Cardiac muscle cell (in vitro differentiated cells and primary cell): ENCODE results near the gene PTGFRN. TPM values are rescaled to one million over a fixed set of nuclear protein-coding genes. Genes with fewer than 3 reads are reported as not detected.

Source experiments
- DNase-seq, 2 donors: peaks; one replicate each; pipeline versions ENCODE4 v3.0.0 to v3.0.0-alpha.2; 2010 to 2017; ENCODE audit warnings: low read depth in 1 of 2, low spot score in 1 of 2
- H3K27ac ChIP-seq: fragments of 200-600 bp; sonication (generic); 2 replicates; pipeline ENCODE4 v1.5.1; 2016
- H3K27me3 ChIP-seq: fragments of 200-600 bp; sonication (generic); 2 replicates; pipeline ENCODE4 v1.6.0; 2016; ENCODE audit warnings: control low read depth
- H3K36me3 ChIP-seq: fragments of 200-600 bp; sonication (generic); 2 replicates; pipeline ENCODE4 v1.5.1; 2016; ENCODE audit warnings: control low read depth
- H3K4me1 ChIP-seq: fragments of 200-600 bp; sonication (generic); 2 replicates; pipeline ENCODE4 v1.8.1; 2017; ENCODE audit warnings: low read depth, mild to moderate bottlenecking, mixed run types
- H3K4me3 ChIP-seq: fragments of 200-600 bp; sonication (generic); 2 replicates; pipeline ENCODE4 v1.5.1; 2016; ENCODE audit warnings: mild to moderate bottlenecking
- H3K9me3 ChIP-seq: fragments of 200-600 bp; sonication (generic); 2 replicates; pipeline ENCODE4 v1.5.1; 2017; ENCODE audit warnings: low read depth, mild to moderate bottlenecking, control low read depth
- CTCF ChIP-seq: IDR thresholded peaks from 2 replicates; pipeline ENCODE4 v1.5.1; 2012; ENCODE audit warnings: low read depth, mild to moderate bottlenecking, low read length
- polyA plus RNA-seq: library from polyadenylated mRNA; unstranded; fragments of >200 nt; fragmentation: Nextera tagmentation; extraction: Ambion mirVana; gene quantifications from 2 replicates; pipeline ENCODE4 v1.2.1, GENCODE V29; 2016
- total RNA-seq: library from RNA; depleted of rRNA; stranded (reverse); fragments of >200 nt; gene quantifications from 2 replicates; pipeline ENCODE4 v1.2.3, GENCODE V29; 2016

Gene PTGFRN
- total and polyA plus RNA-seq, 2 experiments from 2014 or later, result 47.5 to 72.4 TPM

- TF ChIP-seq CTCF, result no peak
- DNase-seq, result no peak
- Histone ChIP-seq H3K4me1 (no peaks in the 10 kb centered on the region), H3K9me3 (no peaks in the 10 kb centered on the region), H3K4me3 (no peak overlapping the region), H3K27me3 (no peaks in the 10 kb centered on the region), H3K27ac (no peak overlapping the region), H3K36me3 (no peaks in the 10 kb centered on the region)
Observed at GRCh38 chr1:117014209-117014608, 104.5 kb downstream of the PTGFRN start.

- Histone ChIP-seq H3K4me3 (no peak overlapping the region), H3K36me3 (no peaks in the 10 kb centered on the region), H3K4me1 (no peaks in the 10 kb centered on the region), H3K27me3 (no peaks in the 10 kb centered on the region), H3K27ac (no peak overlapping the region), H3K9me3 (no peaks in the 10 kb centered on the region)
- DNase-seq, result no peak
- no peak for TF ChIP-seq CTCF
Observed at GRCh38 chr1:117015724-117016123, 106.0 kb downstream of the PTGFRN start.

GRCh38 chr1:117017062-117017461 is 107.3 kb downstream of the PTGFRN start:
- H3K27me3 ChIP-seq, result no peaks in the 10 kb centered on the region
- no peak overlapping the region for H3K27ac ChIP-seq
- no peaks in the 10 kb centered on the region for H3K9me3 ChIP-seq
- TF ChIP-seq CTCF, result no peak
- H3K4me1 ChIP-seq, result no peaks in the 10 kb centered on the region
- H3K4me3 ChIP-seq, result no peak overlapping the region
- H3K36me3 ChIP-seq, result no peaks in the 10 kb centered on the region
- no peak for DNase-seq

- TF ChIP-seq CTCF, result no peak
- no peak overlapping the region for H3K4me3 ChIP-seq
- no peak overlapping the region for H3K27ac ChIP-seq
- no peaks in the 10 kb centered on the region for H3K4me1 ChIP-seq
- no peaks in the 10 kb centered on the region for H3K36me3 ChIP-seq
- no peaks in the 10 kb centered on the region for H3K27me3 ChIP-seq
- no peaks in the 10 kb centered on the region for H3K9me3 ChIP-seq
- peak in 1 of 2 donors; percentile 27 for DNase-seq
Observed at GRCh38 chr1:117017648-117018047, 107.9 kb downstream of the PTGFRN start.

- Histone ChIP-seq H3K27me3 (no peaks in the 10 kb centered on the region), H3K4me1 (no peaks in the 10 kb centered on the region), H3K9me3 (no peaks in the 10 kb centered on the region), H3K4me3 (no peak overlapping the region), H3K36me3 (no peaks in the 10 kb centered on the region), H3K27ac (no peak overlapping the region)
- no peak for DNase-seq
- TF ChIP-seq CTCF, result no peak
Observed at GRCh38 chr1:117020526-117021156, 110.9 kb downstream of the PTGFRN start.
